GM20000 (cell line): ENCODE results near the gene AKR1C1.
"Not testable (repeated sequence)": the region's sequence is repeated elsewhere in the genome, so short reads cannot be mapped to it uniquely, and the experiment has no call there.

Experiments
- DNase-seq: peaks from one replicate; pipeline ENCODE4 v3.0.0; 2012; ENCODE audit warnings: low spot score
- CTCF ChIP-seq: IDR thresholded peaks from 2 replicates; pipeline ENCODE4 v1.5.1; 2012; ENCODE audit warnings: mild to moderate bottlenecking, control low read depth; ENCODE audit errors: extremely low read depth, missing control alignments

The AKR1C1 gene

DNA sequence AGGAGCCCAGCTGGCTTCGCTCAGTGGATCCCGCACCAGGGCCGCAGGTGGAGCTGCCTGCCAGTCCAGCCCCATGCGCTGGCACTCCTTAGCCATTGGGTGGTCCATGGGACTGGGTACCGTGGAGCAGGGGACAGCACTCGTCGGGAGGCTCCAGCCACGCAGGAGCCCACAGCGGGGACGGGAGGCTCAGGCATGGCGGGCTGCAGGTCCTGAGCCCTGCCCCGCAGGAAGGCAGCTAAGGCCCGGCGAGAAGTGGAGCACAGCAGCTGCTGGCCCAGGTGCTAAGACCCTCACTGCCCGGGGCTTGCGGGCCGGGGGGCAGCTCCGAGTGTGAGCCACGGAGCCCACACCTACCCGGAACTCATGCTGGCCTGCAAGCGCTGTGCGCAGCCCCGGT is 25.9 kb upstream of the AKR1C1 start:
- no peak for TF ChIP-seq CTCF
- no peak for DNase-seq

GRCh38 chr10:4939224-4940072 is 23.8 kb upstream of the AKR1C1 start:
- DNase-seq: no peak
- TF ChIP-seq CTCF: no peak

DNA sequence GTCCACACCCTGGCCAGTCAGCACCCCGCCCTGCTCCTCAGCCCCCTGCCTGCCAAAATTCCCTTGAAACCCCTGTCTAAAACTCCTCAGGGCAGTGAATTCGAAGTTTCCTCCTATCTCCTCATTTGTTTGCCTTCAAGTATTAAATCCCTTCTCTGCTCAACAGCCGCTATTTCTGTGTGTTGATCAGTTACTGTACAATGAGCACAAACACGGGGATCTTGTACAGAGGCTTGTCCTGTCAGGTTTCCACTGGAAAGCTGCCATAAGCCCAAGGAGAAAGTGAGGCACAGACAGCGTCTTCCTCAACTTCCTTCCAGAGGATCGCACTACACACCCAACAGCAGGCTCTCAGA is 23.2 kb upstream of the AKR1C1 start:
- not testable (repeated sequence) for DNase-seq

DNA sequence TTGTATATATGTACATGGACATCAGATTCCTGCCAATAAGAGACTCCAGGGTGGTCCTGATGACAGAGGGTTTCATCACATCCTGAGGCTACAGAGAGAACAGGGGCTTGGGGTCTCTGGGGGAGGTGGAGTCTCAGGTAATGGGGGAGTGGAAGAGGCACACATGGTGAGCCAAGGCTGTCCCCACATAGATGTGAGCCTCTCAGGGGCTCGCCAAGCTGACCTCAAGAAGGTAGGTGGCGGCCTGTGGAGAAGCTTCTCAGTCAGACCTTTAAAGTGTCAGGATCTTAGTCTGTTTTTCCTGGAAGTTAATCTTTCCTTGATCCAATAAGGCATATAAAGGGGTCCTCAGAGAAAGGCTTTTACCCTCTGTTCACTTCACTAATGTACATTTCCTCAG is 22.3 kb upstream of the AKR1C1 start:
- not testable (repeated sequence) for DNase-seq

- no peak for TF ChIP-seq CTCF
- DNase-seq: no peak
These were observed 21.5 kb upstream of the AKR1C1 start for GRCh38 chr10:4941540-4942330.

- not testable (repeated sequence) for DNase-seq
These were observed 20.3 kb upstream of the AKR1C1 start for GRCh38 chr10:4942931-4943330.

DNA sequence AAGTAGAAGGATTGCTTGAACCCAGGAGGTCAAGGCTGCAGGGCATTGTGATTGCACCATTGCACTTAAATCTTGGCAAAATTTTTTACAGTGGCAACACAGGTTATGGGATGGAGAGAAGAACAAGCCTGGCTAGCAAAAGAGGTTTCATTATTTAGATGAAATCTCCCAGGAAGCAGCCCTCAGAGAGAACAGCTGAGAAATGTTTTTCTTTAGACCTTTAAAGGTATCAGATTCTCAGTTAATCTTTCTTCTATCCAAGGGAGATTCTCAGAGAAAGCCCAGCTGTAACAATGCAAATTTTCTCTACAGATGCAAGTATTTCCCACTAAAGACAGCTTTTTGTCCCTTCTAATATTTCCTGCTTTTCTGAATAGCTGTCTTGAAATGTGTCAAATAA is 19.8 kb upstream of the AKR1C1 start:
- DNase-seq: not testable (repeated sequence)

DNA sequence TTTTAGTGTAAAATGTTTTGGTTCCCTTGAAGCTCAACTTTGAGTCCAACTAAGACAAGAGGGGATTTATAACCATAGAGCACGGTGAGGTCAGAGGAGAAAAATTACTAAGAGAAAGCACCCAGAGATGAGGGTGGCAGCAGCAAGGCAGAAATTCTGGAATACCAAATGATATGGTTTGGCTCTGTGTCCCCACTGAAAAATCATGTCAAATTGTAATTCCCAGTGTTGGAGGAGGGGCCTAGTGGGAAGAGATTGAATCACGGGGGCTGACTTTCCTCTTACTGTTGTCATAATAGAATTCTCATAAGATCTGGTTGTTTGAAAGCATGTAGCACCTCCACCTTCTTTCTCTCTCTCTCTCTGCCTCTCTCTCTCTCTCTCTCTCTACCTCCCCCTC is 19.4 kb upstream of the AKR1C1 start:
- no peak for TF ChIP-seq CTCF
- no peak for DNase-seq

GRCh38 chr10:4944841-4945240 is 18.4 kb upstream of the AKR1C1 start:
- TF ChIP-seq CTCF: no peak
- DNase-seq: no peak
